C4-2B (cell line): ENCODE measurements around the gene FGF12.

ENCODE experiments used
- H3K27ac ChIP-seq: fragments of 450-650 bp; 2 replicates; pipeline ENCODE4 v1.5.1; 2017
- CTCF ChIP-seq: fragments of 450-650 bp; conservative IDR thresholded peaks from 2 replicates; pipeline ENCODE4 v1.5.1; 2017; ENCODE audit warnings: mild to moderate bottlenecking
- ZFX ChIP-seq: fragments of 450-650 bp; IDR thresholded peaks from 2 replicates; pipeline ENCODE4 v1.6.1; 2017

The FGF12 gene

GRCh38 chr3:192224634-192225155 lies 502.6 kb downstream of the FGF12 start:
- TF ChIP-seq CTCF (no peak), ZFX (no peak)
- no peak overlapping the region for H3K27ac ChIP-seq

- TF ChIP-seq CTCF (no peak), ZFX (no peak)
- no peak overlapping the region for H3K27ac ChIP-seq
Measured at GRCh38 chr3:192223815-192224214, 503.5 kb downstream of the FGF12 start.

- no peak overlapping the region for H3K27ac ChIP-seq
- TF ChIP-seq ZFX: no peak
- TF ChIP-seq CTCF: no peak
Measured at GRCh38 chr3:192220915-192221314, 506.4 kb downstream of the FGF12 start.

GRCh38 chr3:192219926-192220325 lies 507.4 kb downstream of the FGF12 start:
- no peak overlapping the region for H3K27ac ChIP-seq
- TF ChIP-seq ZFX (no peak), CTCF (no peak)

DNA sequence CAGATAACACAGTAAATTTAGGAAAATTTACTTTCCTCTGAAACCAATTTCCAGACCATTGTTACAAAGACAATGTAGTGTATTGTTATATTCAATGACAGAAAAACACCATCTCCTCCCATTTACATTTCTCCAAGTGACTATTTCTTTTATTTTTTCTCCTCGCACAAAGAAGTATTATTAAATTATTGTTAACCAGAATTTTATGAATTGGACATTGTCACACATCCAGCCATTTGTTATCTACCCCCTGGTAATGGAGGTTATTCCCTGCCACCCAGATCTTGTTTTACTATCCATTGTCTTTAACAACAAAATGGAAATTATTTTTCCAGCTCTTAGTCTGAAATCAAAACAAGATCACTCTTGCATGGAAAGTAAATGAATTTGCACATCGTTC lies 511.3 kb downstream of the FGF12 start:
- no peak overlapping the region for H3K27ac ChIP-seq
- TF ChIP-seq ZFX: no peak
- TF ChIP-seq CTCF: no peak

DNA sequence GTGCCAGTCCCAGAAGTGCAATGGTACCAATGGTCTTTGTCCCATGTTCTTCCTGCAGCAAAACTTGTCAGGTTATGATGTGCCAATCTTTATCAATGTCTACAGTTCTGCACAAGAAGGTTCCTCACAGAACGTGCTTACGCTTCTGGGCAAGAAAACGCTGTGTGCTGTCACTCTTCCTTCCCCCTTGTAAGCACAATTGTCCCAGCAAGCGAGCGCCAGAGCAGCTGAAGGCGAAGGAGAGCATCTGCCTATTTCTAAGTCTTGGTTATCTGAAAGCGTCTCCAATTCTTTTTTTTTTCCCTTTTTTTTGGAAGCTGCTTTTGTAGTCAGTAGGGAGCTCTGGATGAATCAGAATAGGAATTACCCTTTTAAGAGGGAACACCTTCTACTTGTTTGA lies 514.4 kb downstream of the FGF12 start:
- TF ChIP-seq CTCF (no peak), ZFX (no peak)
- no peak overlapping the region for H3K27ac ChIP-seq

DNA sequence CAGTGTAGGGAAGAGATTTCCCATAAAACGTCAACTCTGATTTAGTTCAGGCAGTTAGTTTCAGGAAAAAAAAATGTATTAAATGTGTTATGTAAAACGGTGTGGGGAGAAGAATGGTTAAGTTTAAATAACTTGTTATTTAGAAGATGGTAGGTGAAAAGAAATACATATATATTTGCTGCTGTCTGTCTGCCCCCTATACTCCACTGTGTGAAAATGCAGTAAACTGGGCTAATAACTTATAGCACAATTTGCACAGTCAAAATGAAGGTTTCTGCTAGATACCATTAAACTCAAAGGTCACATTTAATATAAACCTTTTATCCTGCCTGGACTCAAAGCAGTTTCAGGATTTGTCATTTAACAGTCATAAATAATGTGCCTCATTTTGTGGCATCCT lies 515.0 kb downstream of the FGF12 start:
- TF ChIP-seq CTCF (peak; percentile 41), ZFX (no peak)
- H3K27ac ChIP-seq: no peak overlapping the region
